ENCODE results near the gene MIF4GD. TPM values are rescaled to one million over a fixed set of nuclear protein-coding genes. Genes with fewer than 3 reads are reported as not detected.
A peak's percentile ranks its signal among the peaks of the same experiment; 100 is the strongest.

Gene MIF4GD
- total RNA-seq, 6 experiments from 2014 or later, result 7.3 to 21.9 (median 8.2) TPM

DNA sequence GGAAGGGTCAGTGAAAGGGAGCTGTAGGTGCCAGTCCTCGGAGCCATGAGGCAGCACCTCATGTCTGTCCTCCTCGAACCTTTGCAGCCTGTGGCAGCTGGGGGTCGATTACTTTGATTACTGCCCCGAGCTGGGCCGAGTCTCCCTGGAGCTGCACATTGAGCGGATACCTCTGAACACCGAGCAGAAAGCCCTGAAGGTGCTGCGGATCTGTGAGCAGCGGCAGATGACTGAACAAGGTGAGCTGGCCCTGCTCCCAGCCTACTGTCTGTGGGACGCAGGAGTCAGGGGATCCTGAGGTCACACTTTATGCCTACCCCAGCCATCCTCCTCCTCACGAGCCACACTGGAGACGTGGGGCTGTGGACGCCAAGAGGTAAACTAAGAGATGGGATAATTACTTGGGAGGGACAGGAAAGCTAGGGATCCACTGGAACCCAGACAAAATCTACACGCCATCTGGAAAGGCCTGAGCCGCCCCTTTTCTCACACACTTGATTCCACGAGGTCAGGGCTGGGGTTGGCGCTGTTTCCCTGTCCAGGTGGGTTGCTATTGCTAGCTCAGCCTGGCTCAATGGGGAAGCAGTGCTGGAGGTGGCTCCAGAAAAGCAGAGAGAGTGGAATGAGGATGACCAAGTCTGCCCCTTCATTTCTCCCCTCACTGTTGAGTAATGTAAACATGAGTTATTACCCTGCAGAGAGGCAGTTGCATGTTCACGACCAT, 39.1 kb downstream of the MIF4GD start:
- ATAC-seq, result no peak
- no peaks in the 10 kb centered on the region for H3K9me3 ChIP-seq
- no peaks in the 10 kb centered on the region for H3K4me1 ChIP-seq
- WGBS (ENCODE audit: insufficient coverage, low coverage, low lambda C conversion rate, missing lambda C conversion rate), result 80% methylated on average over 1 of the region's 18 CpGs
- TF ChIP-seq, protein P1, sequence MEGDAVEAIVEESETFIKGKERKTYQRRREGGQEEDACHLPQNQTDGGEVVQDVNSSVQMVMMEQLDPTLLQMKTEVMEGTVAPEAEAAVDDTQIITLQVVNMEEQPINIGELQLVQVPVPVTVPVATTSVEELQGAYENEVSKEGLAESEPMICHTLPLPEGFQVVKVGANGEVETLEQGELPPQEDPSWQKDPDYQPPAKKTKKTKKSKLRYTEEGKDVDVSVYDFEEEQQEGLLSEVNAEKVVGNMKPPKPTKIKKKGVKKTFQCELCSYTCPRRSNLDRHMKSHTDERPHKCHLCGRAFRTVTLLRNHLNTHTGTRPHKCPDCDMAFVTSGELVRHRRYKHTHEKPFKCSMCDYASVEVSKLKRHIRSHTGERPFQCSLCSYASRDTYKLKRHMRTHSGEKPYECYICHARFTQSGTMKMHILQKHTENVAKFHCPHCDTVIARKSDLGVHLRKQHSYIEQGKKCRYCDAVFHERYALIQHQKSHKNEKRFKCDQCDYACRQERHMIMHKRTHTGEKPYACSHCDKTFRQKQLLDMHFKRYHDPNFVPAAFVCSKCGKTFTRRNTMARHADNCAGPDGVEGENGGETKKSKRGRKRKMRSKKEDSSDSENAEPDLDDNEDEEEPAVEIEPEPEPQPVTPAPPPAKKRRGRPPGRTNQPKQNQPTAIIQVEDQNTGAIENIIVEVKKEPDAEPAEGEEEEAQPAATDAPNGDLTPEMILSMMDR (IDR thresholded peaks at IDR 0.05), result no peak
- TF ChIP-seq POLR2A (IDR thresholded peaks at IDR 0.05), result no peak
- peaks cover 0 to 62% (median 37%) of the 10 kb centered on the region in 4 donors for H3K36me3 ChIP-seq
- H3K27ac ChIP-seq, result no peak overlapping the region
- H3K4me3 ChIP-seq, result no peak overlapping the region
- no peak for DNase-seq
- H3K27me3 ChIP-seq, result no peaks in the 10 kb centered on the region
- intact Hi-C loops (cut with DNase I), result no loop called here

DNA sequence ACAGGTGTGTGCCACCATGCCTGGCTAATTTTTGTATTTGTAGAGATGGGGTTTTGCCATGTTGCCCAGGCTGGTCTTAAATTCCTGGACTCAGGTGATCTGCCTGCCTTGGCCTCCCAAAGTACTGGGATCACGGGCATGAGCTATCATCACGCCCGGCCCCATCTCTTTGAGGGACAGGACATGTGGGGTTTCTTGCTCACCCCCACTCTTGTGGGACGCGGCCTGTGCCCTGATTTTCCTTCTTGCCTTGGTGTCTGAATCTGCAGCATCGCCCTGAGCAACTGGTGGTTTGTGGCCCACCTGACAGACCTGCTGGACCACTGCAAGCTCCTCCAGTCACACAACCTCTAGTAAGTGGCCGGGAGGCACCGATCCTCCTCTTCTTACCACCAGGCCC, 40.0 kb downstream of the MIF4GD start:
- intact Hi-C loops (cut with DNase I), result no loop called here
- Histone ChIP-seq H3K9me3 (no peaks in the 10 kb centered on the region), H3K36me3 (peaks cover 0 to 62% (median 30%) of the 10 kb centered on the region in 4 donors), H3K4me1 (no peaks in the 10 kb centered on the region), H3K27me3 (no peaks in the 10 kb centered on the region), H3K27ac (no peak overlapping the region), H3K4me3 (no peak overlapping the region)
- TF ChIP-seq, protein P1 (IDR thresholded peaks at IDR 0.05), result no peak
- TF ChIP-seq POLR2A (IDR thresholded peaks at IDR 0.05), result no peak
- ATAC-seq (no peak), DNase-seq (no peak)
- WGBS (ENCODE audit: insufficient coverage, low coverage, low lambda C conversion rate, missing lambda C conversion rate), result no CpG with 5 or more reads among the region's 8 CpGs

DNA sequence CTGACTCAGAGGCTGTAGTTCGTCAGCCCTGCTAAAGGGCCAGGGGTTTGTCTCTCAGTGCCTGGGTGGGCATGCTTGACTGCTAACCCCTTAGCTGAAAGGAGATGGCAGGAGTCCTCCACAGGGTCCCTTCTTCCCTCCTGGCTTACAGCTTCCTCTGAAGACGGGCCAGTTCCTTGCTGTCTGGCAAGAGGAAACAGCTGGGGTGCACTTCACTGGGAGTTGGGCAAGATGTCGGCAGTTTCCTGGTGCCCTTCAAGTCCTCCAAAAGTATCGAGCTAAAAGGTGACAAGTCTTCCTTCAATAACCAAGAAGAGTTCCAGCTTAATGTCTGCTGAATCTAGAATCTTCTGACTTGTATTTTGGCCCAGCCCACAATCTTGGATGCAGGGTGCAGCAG, 42.2 kb downstream of the MIF4GD start:
- intact Hi-C loops (cut with DNase I), result no loop called here
- peak; percentile 31 to 56 (median 34) for ATAC-seq
- WGBS (ENCODE audit: insufficient coverage, low coverage, low lambda C conversion rate, missing lambda C conversion rate), result 72% methylated on average over 4 of the region's 4 CpGs
- Histone ChIP-seq H3K9me3 (no peaks in the 10 kb centered on the region), H3K4me1 (no peaks in the 10 kb centered on the region), H3K4me3 (no peak overlapping the region), H3K36me3 (peaks cover 0 to 60% (median 18%) of the 10 kb centered on the region in 4 donors), H3K27me3 (no peaks in the 10 kb centered on the region), H3K27ac (peak overlapping the region in 1 of 3 donors; percentile 8)
- TF ChIP-seq, protein P1 (IDR thresholded peaks at IDR 0.05), result no peak
- no peak for TF ChIP-seq POLR2A (IDR thresholded peaks at IDR 0.05)
- DNase-seq, result no peak

DNA sequence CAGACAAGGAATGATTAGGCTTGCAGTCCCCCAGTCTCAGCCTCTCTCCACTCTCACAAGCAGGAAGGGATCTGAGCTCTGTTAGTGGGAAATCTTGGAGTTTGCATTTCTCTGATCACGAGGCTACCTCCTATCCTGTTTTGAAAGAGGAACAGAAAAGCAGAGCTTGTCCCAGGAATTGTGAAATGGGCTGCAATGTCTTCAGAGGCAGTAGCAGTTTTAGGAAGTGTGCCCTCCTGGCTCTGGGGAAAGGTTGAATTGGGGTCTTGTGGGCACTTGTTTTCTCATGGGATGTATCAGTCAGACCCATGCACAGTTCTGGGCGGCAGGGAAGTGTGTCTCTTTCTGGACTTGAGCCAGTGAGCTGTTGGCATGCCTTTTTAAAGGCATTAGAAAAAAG, 42.7 kb downstream of the MIF4GD start:
- intact Hi-C loops (cut with DNase I), result no loop called here
- no peak for DNase-seq
- Histone ChIP-seq H3K36me3 (peaks cover 0 to 60% (median 18%) of the 10 kb centered on the region in 4 donors), H3K27ac (no peak overlapping the region), H3K4me1 (no peaks in the 10 kb centered on the region), H3K9me3 (no peaks in the 10 kb centered on the region), H3K27me3 (no peaks in the 10 kb centered on the region), H3K4me3 (no peak overlapping the region)
- TF ChIP-seq POLR2A (IDR thresholded peaks at IDR 0.05), result no peak
- TF ChIP-seq, protein P1 (IDR thresholded peaks at IDR 0.05), result no peak
- peak; percentile 57 to 66 (median 58) for ATAC-seq
- WGBS (ENCODE audit: insufficient coverage, low coverage, low lambda C conversion rate, missing lambda C conversion rate), result 31% methylated on average over 2 of the region's 2 CpGs
